Medulla oblongata (tissue), 1 donor: Measurements from ENCODE around the gene CD99.
"Not testable (repeated sequence)": the region's sequence is repeated elsewhere in the genome, so short reads cannot be mapped to it uniquely, and the experiment has no call there.

ENCODE experiments used
- DNase-seq: peaks from one replicate; pipeline ENCODE4 v3.0.0-alpha.2; 2015; ENCODE audit errors: extremely low spot score

The CD99 gene

GRCh38 chrX:2675657-2676200 lies 15.4 kb upstream of the CD99 start:
- not testable (repeated sequence) for DNase-seq

- DNase-seq, result no peak
Observed at GRCh38 chrX:2676794-2677675, 14.1 kb upstream of the CD99 start.

GRCh38 chrX:2677764-2678163 lies 13.3 kb upstream of the CD99 start:
- DNase-seq, result peak; percentile 78

- no peak for DNase-seq
Observed at GRCh38 chrX:2678583-2678982, 12.5 kb upstream of the CD99 start.

- DNase-seq, result peak; percentile 40
Observed at GRCh38 chrX:2679534-2680485, 11.3 kb upstream of the CD99 start.

- no peak for DNase-seq
Observed at GRCh38 chrX:2680486-2681348, 10.4 kb upstream of the CD99 start.

- no peak for DNase-seq
Observed at GRCh38 chrX:2682565-2683177, 8.4 kb upstream of the CD99 start.

GRCh38 chrX:2684256-2684655 lies 6.8 kb upstream of the CD99 start:
- DNase-seq, result no peak

- DNase-seq, result no peak
Observed at GRCh38 chrX:2685886-2686285, 5.2 kb upstream of the CD99 start.

GRCh38 chrX:2689773-2690666 lies 1.1 kb upstream of the CD99 start:
- no peak for DNase-seq

GRCh38 chrX:2691543-2692220 lies 587 bp downstream of the CD99 start:
- no peak for DNase-seq

GRCh38 chrX:2692221-2693112 lies 1.4 kb downstream of the CD99 start:
- no peak for DNase-seq

- DNase-seq, result no peak
Observed at GRCh38 chrX:2693113-2694002, 2.3 kb downstream of the CD99 start.

GRCh38 chrX:2694914-2695267 lies 3.8 kb downstream of the CD99 start:
- no peak for DNase-seq

- peak; percentile 80 for DNase-seq
Observed at GRCh38 chrX:2696698-2697215, 5.7 kb downstream of the CD99 start.

- no peak for DNase-seq
Observed at GRCh38 chrX:2697306-2697705, 6.2 kb downstream of the CD99 start.

GRCh38 chrX:2697741-2698299 lies 6.7 kb downstream of the CD99 start:
- no peak for DNase-seq
